GM21526 (cell line): ENCODE results near the gene C6orf15.

Experiments
- ATAC-seq: cut with Tn5 transposase; IDR thresholded peaks from one replicate; pipeline ENCODE4 v1.9.1; 2021; ENCODE audit warnings: moderate library complexity; ENCODE audit not compliant: unreplicated experiment, low FRiP score

Gene C6orf15

GRCh38 chr6:31111712-31112111 lies 663 bp downstream of the C6orf15 start:
- no peak for ATAC-seq

GRCh38 chr6:31110825-31111582 lies 1.4 kb downstream of the C6orf15 start:
- ATAC-seq: no peak

GRCh38 chr6:31107052-31107451 lies 5.3 kb downstream of the C6orf15 start:
- ATAC-seq: no peak

GRCh38 chr6:31103136-31103535 lies 9.2 kb downstream of the C6orf15 start:
- no peak for ATAC-seq

- ATAC-seq: no peak
Measured at GRCh38 chr6:31098449-31098938, 13.9 kb downstream of the C6orf15 start.

- ATAC-seq: no peak
Measured at GRCh38 chr6:31096656-31097055, 15.7 kb downstream of the C6orf15 start.

- no peak for ATAC-seq
Measured at GRCh38 chr6:31096215-31096614, 16.2 kb downstream of the C6orf15 start.

GRCh38 chr6:31094389-31094881 lies 17.9 kb downstream of the C6orf15 start:
- no peak for ATAC-seq

GRCh38 chr6:31092769-31093505 lies 19.4 kb downstream of the C6orf15 start:
- no peak for ATAC-seq

GRCh38 chr6:31092238-31092637 lies 20.1 kb downstream of the C6orf15 start:
- ATAC-seq: no peak

- no peak for ATAC-seq
Measured at GRCh38 chr6:31091680-31092079, 20.7 kb downstream of the C6orf15 start.

GRCh38 chr6:31090973-31091364 lies 21.4 kb downstream of the C6orf15 start:
- ATAC-seq: no peak

GRCh38 chr6:31090275-31090972 lies 22.0 kb downstream of the C6orf15 start:
- no peak for ATAC-seq

GRCh38 chr6:31087494-31088089 lies 24.8 kb downstream of the C6orf15 start:
- peak; percentile 59 for ATAC-seq

GRCh38 chr6:31086788-31087440 lies 25.5 kb downstream of the C6orf15 start:
- ATAC-seq: no peak

GRCh38 chr6:31083742-31084354 lies 28.5 kb downstream of the C6orf15 start:
- no peak for ATAC-seq

GRCh38 chr6:31081872-31082271 lies 30.5 kb downstream of the C6orf15 start:
- no peak for ATAC-seq

GRCh38 chr6:31079656-31080261 lies 32.6 kb downstream of the C6orf15 start:
- no peak for ATAC-seq

- no peak for ATAC-seq
Measured at GRCh38 chr6:31076611-31077010, 35.8 kb downstream of the C6orf15 start.
